ENCODE measurements around the gene PPP2R5C. TPM values are rescaled to one million over a fixed set of nuclear protein-coding genes. Genes with fewer than 3 reads are reported as not detected.

The PPP2R5C gene
- total and polyA plus RNA-seq, 9 of the 15 experiments (the other 6 are each of a cell fraction or from before 2014, with no cell fraction given), result 284 to 617 (median 395) TPM

GRCh38 chr14:101713621-101714349 is 47.7 kb upstream of the PPP2R5C start (continued):
- TF ChIP-seq, protein P1, sequence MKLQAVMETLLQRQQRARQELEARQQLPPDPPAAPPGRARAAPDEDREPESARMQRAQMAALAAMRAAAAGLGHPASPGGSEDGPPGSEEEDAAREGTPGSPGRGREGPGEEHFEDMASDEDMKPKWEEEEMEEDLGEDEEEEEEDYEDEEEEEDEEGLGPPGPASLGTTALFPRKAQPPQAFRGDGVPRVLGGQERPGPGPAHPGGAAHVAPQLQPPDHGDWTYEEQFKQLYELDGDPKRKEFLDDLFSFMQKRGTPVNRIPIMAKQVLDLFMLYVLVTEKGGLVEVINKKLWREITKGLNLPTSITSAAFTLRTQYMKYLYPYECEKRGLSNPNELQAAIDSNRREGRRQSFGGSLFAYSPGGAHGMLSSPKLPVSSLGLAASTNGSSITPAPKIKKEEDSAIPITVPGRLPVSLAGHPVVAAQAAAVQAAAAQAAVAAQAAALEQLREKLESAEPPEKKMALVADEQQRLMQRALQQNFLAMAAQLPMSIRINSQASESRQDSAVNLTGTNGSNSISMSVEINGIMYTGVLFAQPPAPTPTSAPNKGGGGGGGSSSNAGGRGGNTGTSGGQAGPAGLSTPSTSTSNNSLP (IDR thresholded peaks at IDR 0.05; ENCODE audit: borderline replicate concordance, low read depth, low read length), result no peak
- TF ChIP-seq ATF7 (IDR thresholded peaks at IDR 0.05) (peak; percentile 46), TBP (optimal IDR thresholded peaks at IDR 0.05; ENCODE audit: low read depth, low read length) (peak; percentile 58), NR2F6 (CRISPR knock-in tag; IDR thresholded peaks at IDR 0.05) (no peak), BRD4 (IDR thresholded peaks at IDR 0.05) (peak; percentile 55; the same call in 1 of the 2 replicates), POLR2B (IDR thresholded peaks at IDR 0.05; ENCODE audit: low read depth, partially characterized antibody) (peak; percentile 74), NRF1 (conservative IDR thresholded peaks at IDR 0.05 in 1 of 2, IDR thresholded peaks at IDR 0.05 in 1 of 2) (0 out of 4 replicates have a peak, but pooled peaks of 1 of the 2 experiments have one; percentile 9), SMAD3 (CRISPR knock-in tag; conservative IDR thresholded peaks at IDR 0.05) (0 out of 2 replicates have a peak, but pooled peaks have one; percentile 3), PKNOX1 (IDR thresholded peaks at IDR 0.05) (peak; percentile 60), SREBF1 (IDR thresholded peaks at IDR 0.05; ENCODE audit: borderline replicate concordance, low read depth, low read length) (peak; percentile 93), HDAC2 (IDR thresholded peaks at IDR 0.05) (peak; percentile 20; the same call in 1 of the 2 replicates), BDP1 (IDR thresholded peaks at IDR 0.05; ENCODE audit: insufficient read depth, insufficient read length) (no peak), L3MBTL2 (IDR thresholded peaks at IDR 0.05) (0 out of 2 replicates have a peak, but pooled peaks have one; percentile 14), SUPT5H (IDR thresholded peaks at IDR 0.05) (peak; percentile 78), KDM5B (IDR thresholded peaks at IDR 0.05; ENCODE audit: insufficient replicate concordance, low read depth, low read length) (peak; percentile 18), OTX1 (CRISPR knock-in tag; IDR thresholded peaks at IDR 0.05) (no peak), ASH1L (IDR thresholded peaks at IDR 0.05; ENCODE audit: borderline replicate concordance, low read depth, partially characterized antibody) (no peak), CREB1 (IDR thresholded peaks at IDR 0.05) (0 out of 2 replicates have a peak, but pooled peaks have one; percentile 4), CREB1 (CRISPR knock-in tag; IDR thresholded peaks at IDR 0.05) (no peak), ZNF133 (CRISPR knock-in tag; IDR thresholded peaks at IDR 0.05) (no peak), PURB (CRISPR knock-in tag; IDR thresholded peaks at IDR 0.05; ENCODE audit: low read depth) (no peak), RREB1 (CRISPR knock-in tag; IDR thresholded peaks at IDR 0.05) (no peak)
